T-helper 9 cell (primary cell): Measurements from ENCODE around the gene EVC2.
"Not testable (repeated sequence)": the region's sequence is repeated elsewhere in the genome, so short reads cannot be mapped to it uniquely, and the experiment has no call there.

Experiments used
- DNase-seq: peaks from one replicate; pipeline ENCODE4 v3.0.0-alpha.2; 2020

EVC2 gene

DNA sequence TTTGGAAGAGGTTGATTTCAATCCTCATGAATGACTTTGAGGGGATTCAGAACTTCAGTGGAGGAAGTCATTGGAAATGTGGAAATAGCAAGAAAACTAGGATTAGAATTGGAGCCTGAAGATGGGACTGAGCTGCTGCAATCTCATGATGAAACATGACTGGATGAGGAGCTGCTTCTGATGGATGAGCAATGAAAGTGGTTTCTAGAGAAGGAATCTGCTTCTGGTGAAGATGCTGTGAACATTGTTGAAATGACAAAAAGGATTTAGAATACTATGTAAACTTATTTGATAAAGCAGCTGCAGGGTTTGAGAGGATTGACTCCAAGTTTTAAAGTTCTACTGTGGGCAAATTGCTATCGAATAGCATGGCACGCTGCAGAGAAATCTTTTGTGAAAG is 29.7 kb upstream of the EVC2 start:
- no peak for DNase-seq

DNA sequence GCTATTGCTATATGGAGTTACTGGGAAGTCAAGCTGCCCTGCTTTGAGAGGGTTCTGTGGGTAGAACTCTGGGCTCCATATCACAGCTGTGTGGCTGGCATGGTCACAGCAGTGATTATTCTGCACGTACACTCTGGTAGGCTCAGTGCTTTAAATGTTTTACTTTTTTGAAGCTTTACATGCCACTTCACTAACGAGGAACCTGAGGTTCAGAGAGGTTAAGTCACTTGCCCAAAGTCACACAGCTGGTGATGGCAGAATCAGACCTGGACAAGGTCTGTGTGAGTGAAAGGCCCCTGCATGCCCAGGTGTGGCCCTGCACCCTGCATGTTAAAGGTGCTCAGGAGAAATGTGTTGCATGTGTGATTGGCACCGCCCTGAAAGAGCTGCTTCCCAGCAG is 27.1 kb upstream of the EVC2 start:
- DNase-seq: no peak

DNA sequence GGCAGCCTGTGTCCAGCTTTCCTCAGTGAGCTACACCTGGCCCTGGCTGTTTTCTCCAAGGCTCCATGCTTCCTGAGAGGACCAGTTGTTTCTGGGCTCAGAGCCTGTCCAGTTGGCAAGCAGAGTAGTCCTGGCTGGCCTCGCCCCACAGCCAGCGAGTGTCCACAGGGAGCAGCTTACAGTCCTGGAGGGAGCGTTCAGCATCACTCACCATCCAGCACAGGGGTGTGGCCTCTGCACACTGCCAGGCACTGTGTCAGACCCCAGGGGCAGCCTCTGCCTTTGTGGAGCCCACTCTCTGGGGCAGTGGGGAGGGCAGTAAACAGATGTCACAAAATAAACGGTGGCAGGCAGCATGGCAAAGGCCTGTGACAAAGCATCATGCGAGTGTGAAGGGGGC is 26.5 kb upstream of the EVC2 start:
- DNase-seq: no peak

DNA sequence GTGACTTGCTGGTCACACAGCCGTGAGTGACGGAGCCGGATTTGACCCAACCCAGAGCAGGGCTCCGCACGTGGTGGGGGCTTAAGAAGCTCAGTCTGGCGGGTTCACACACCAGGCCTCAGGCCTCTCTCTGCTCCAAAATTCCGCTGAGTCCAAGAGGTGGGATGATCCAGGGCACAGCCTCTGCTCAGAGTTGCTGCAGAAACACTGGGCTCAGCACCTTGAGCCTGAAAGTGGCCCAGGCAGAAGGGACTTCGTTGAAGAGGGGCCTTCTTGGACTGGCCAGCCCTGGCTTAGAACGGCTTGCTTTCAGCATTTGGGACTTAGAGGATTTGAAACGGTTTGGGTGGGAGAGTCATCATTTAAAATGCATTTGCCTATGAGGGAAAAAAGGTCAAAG is 23.8 kb upstream of the EVC2 start:
- DNase-seq: no peak

- DNase-seq: no peak
Observed at GRCh38 chr4:5730993-5731990, 22.9 kb upstream of the EVC2 start.

GRCh38 chr4:5730436-5730835 is 22.1 kb upstream of the EVC2 start:
- DNase-seq: no peak

- not testable (repeated sequence) for DNase-seq
Observed at GRCh38 chr4:5728412-5728811, 20.1 kb upstream of the EVC2 start.

DNA sequence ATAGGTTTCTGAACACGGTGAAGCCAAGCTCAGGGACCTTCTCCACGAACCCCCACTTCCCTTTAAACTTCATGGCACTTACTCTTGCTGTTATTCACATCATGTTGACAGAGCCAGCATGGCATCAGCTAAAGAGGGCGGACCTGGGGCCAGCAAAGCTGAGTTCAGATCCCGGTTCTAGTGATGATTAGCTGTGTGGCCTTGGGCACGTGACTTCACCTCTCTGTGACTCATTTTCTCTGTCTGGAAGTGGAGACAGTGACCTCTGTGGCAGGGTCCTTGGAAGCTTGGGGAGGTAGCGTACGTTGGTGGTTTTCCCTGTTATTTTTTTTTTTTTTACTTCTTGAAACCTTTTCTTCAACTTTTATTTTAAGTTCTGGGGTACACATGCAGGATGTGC is 16.0 kb upstream of the EVC2 start:
- no peak for DNase-seq

DNA sequence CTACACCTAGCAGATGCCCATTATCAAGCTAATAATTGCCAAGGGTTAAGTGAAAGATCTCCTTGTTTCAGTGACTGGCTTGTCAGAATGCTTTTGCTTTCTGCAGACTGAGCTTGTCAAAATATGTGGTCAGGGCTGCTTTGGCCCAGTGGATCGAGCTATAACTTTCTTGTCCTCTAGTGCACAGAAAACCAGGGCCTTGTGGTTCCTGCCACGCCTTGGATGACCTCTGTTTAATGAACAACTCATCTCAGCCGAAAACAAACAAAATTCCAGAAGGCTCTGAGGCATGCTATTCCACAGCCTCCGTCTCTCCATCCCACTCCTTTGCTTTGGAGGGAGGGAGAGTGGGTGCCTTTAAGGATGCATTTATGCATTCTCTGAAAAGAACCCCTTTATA is 14.0 kb upstream of the EVC2 start:
- no peak for DNase-seq

DNA sequence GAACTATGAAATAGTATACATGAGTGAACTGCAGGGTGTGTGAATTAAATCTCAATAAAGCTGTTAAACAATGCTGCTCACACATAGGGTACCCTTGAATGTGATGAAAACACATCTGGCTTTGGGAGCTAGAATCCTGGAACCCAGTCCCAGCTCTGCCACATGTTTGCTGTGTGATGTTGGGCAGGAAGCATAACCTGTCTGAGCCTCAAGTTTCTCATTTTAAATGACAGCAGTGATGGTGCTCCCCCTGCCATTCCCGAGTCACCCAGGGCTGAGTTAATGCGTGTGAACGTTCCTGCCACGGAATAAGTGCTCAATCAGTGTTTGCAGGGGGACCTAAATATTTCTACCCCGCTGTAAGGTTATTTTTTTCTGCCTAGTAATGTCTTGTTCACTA is 13.6 kb upstream of the EVC2 start:
- DNase-seq: no peak

DNA sequence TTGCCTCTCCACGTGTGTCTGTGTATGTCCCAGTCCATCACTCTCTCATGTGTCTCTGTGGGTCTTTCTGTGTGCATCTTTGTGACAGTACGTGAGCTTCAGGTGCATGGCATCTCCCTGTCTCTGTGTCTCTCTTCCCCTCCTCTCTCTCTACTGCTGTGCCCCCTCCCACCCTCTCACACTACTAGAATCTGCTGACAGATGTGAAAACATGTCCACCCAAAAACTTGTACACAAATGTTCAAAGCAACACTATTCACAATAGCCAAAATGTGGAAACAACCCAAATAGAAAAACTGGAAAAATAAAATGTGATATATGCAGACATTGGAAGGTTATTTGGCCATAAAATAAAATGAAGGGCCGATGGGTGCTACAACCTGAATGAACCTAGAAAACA is 12.6 kb upstream of the EVC2 start:
- DNase-seq: no peak

- no peak for DNase-seq
Observed at GRCh38 chr4:5720157-5720850, 11.9 kb upstream of the EVC2 start.

DNA sequence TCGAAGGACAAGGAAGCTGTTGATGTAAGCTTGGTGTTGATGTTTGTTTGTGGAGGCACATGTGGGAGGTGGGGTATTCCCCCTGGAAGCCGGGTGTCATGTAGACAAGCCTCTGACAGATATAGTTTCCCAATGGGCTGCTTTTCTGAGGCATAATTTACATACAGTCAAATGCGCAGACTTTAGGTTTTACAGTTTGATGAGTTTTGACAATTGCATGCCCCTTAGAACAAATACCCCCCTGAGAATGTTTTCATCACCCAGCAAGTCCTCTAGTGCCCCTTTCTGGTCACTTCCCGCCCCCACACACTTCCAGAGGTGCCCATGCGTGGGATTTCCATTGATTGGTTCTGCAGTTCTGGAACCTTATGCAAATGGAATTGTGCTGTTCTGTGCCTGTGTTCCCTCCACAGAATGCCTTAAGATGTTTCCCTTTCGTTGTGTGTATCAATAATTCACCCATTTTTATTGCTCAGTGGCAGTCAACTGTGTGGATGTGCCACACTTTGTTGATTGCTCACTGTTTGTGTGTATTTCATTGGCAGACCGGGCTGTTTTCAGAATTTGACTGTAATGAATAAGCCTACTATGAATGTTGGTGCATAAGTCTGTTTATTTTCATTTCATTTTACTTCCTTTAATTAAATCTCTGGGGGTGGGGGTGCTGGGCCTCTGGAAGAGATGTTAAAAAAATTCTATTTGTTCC is 11.1 kb upstream of the EVC2 start:
- no peak for DNase-seq

- no peak for DNase-seq
Observed at GRCh38 chr4:5718411-5718810, 10.1 kb upstream of the EVC2 start.

DNA sequence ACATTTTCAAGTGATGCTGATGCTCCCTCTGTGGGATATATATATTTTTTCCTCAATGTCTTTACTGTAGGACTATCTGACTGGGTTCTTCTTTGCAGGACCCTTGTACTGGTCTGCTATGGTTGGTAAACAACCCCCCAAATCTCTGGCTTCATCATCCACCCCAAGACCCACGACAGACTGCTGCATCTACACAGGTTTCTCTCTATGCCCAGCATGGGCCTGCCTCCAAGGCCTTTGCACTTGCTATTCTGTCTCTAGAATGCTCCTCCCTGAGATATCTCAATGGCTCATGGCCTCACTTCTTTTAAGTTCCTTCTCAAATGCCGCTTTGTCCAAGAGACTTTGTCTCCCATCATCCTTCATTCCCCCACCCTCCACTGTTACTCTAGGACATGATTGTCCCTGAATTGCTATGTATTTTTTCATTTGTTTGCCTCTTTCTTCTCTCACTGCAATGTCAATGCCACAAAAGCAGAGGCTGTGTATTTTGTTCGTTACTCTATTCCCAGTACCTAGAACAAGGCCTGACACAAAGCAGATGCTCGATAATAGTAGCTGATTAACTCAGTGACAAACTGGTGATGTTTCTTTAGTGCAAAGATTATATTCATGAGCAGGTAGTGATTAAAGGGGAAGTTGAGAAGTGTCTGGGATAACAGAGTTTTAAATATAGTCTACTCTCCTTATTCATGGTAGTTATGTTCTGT is 9.2 kb upstream of the EVC2 start:
- DNase-seq: no peak

DNA sequence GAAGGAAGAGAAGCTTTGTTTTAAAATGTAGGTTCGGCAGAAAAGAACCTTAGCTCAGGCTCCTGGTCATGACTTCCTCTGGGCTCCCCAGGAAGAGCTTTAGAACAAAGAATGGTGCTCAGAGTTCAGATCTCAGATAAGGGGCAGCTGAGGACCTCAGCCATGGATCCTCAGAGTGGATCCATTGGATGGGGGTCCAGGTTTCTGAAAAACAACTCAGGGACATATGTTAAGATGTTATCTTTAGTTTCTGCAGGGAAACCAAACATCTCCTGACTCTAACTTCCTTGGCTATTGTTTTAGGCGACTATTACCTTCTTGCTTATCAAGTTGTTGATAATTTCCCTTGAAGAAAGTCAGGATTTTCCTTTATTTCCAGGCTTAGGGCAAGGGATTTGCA is 8.0 kb upstream of the EVC2 start:
- DNase-seq: no peak

GRCh38 chr4:5715357-5715756 is 7.0 kb upstream of the EVC2 start:
- no peak for DNase-seq

DNA sequence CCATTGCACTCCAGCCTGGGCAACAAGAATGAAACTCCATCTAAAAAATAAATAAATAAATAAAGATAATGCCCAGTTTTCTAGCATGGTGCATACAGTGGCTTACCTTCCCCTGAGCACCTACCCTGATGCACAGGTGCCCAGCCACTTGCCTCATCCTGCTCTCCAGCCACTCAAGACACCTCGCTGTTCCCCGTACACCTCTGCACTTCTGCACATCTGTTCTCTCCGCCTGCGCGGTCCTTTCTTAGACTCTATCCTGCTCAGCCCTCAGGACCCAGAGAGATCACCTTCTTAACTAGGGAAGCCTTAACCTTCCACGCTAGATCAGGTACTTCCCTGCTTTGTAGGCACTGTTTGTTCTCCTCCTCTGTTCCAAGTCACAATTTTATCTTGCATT is 5.5 kb upstream of the EVC2 start:
- no peak for DNase-seq

DNA sequence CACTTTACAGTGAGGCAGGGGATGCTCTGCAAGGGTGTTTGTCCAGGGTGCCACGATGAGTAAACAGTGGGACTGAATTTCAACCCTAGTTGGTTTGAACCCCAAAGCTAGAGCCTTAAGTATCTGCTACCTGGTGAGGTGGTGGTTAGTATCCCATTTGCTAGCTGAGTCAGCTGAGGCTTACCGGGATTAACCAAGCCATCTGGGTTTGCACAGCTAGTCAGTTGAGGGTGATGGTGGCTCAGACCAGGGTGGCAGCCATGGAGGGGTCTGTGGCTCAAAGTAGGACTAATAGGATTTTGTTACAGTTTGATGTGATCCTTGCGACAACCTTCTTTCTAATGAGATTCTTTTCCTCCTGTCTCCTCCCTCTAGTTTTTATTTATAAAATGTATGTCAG is 4.6 kb upstream of the EVC2 start:
- DNase-seq: no peak

GRCh38 chr4:5712517-5712916 is 4.2 kb upstream of the EVC2 start:
- no peak for DNase-seq

GRCh38 chr4:5711479-5712184 is 3.3 kb upstream of the EVC2 start:
- DNase-seq: no peak

DNA sequence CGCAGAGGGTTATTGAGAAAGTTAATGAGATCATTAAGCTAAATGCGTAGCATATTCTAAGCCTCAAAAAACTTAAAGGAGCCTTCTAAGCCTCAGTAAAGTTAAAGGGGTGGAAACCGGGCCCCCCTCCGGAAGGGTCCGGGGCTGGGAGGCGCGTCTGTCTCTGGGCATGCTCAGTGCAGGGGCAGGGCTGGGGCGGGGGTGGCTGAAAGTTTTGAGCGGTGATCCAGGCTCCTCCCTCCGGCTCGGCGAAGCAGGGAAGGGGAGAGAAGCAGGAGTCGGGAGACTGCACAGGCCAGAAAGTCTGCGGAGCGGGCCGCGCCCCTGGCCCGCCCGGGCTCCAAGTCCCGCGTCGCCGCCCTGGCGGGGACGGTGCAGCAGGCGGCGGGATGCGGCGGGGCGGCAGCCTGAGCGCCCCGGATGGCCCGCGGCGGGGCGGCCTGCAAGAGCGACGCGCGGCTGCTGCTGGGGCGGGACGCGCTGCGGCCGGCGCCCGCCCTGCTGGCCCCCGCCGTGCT is 2.7 kb upstream of the EVC2 start, which contains the start of gene EVC:
Gene EVC (plus strand): TSS at position 241 of the 518 bp plus-strand sequence. CDS start 180 bp downstream, at position 421.
- no peak for DNase-seq
